GM18861 (cell line): ENCODE data around the gene ACTR8.
"Not testable (repeated sequence)": the region's sequence is repeated elsewhere in the genome, so short reads cannot be mapped to it uniquely, and the experiment has no call there.

Experiments used
- ATAC-seq: cut with Tn5 transposase; IDR thresholded peaks from one replicate; pipeline ENCODE4 v1.9.1; 2021; ENCODE audit not compliant: unreplicated experiment

The ACTR8 gene, protein sequence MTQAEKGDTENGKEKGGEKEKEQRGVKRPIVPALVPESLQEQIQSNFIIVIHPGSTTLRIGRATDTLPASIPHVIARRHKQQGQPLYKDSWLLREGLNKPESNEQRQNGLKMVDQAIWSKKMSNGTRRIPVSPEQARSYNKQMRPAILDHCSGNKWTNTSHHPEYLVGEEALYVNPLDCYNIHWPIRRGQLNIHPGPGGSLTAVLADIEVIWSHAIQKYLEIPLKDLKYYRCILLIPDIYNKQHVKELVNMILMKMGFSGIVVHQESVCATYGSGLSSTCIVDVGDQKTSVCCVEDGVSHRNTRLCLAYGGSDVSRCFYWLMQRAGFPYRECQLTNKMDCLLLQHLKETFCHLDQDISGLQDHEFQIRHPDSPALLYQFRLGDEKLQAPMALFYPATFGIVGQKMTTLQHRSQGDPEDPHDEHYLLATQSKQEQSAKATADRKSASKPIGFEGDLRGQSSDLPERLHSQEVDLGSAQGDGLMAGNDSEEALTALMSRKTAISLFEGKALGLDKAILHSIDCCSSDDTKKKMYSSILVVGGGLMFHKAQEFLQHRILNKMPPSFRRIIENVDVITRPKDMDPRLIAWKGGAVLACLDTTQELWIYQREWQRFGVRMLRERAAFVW

DNA sequence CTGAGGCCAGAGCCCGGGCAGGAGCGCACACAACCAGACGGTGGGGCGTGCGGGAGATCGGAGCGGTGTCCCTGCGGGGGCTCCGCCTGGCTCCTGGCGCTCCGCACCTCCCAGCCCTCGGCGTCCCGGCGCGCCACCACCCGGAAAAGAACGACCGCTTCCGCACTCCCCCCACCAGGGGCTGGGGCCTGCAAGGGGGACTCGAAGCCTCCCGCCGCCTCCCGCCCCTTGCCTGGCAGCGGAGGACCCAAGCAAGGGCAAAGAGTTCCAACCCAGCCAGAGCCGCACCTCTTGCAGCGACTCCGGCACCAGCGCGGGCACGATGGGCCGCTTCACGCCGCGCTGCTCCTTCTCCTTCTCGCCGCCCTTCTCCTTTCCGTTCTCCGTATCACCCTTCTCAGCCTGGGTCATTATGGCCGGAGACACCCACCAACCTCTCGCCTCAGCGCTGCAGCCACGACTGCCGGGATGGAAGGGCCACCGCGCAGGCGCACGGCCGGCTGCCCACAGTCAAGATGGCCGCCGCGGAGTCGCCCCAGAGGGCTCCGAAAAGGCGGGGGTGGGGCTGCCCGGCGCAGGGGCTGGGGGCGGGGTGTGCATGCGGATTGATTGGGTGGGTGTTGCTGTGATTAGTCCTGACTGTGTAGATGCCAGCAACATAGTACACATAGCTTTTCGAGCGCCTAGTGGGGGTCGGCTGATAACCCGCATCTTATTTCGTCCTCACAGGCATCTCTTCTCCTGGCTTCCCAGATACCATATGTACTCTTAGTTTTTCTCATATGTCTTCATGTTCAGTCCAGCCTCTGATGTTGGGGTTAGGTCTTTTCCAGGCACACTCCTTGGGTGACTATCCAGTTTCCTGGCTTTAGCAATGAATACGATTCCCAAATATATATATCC, at the start of gene ACTR8:
ACTR8 (minus strand) TSS at position 462 of the 903 bp plus-strand sequence; CDS start at position 411, 51 bp downstream.
- peak; percentile 68 for ATAC-seq

DNA sequence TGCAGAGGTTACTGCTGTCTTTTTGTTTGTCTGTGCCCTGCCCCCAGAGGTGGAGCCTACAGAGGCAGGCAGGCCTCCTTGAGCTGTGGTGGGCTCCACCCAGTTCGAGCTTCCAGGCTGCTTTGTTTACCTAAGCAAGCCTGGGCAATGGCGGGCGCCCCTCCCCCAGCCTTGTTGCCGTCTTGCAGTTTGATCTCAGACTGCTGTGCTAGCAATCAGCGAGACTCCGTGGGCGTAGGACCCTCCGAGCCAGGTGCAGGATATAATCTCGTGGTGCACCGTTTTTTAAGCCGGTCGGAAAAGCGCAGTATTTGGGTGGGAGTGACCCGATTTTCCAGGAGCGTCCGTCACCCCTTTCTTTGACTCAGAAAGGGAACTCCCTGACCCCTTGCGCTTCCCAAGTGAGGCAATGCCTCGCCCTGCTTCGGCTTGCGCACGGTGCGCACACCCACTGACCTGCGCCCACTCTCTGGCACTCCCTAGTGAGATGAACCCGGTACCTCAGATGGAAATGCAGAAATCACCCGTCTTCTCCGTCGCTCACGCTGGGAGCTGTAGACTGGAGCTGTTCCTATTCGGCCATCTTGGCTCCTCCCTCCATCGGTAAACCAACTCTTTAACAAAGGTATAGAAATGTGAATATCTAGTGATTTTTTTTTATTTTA, 45.4 kb upstream of the ACTR8 start:
- ATAC-seq: not testable (repeated sequence)

DNA sequence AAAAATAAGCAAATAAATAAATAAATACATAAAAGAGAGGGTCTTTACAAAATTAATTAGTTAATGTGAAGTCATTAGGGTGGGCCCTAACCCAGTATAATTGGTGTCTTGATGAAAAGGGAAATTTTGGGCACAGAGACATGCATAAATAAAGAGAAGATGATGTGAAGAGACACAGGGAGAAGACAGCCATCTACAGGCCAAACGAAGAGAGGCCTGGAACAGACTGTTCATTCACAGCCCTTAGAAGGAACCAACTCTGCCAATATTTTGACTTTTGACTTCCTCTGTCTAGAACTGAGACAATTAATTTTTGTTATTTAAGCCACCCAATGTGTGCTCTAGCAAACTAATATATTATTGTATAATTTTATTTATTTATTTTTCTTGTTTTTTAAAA, 39.3 kb upstream of the ACTR8 start:
- ATAC-seq: no peak

- ATAC-seq: no peak
These were observed 37.8 kb upstream of the ACTR8 start for GRCh38 chr3:53919741-53920140.

GRCh38 chr3:53913401-53913800, 31.4 kb upstream of the ACTR8 start:
- no peak for ATAC-seq

DNA sequence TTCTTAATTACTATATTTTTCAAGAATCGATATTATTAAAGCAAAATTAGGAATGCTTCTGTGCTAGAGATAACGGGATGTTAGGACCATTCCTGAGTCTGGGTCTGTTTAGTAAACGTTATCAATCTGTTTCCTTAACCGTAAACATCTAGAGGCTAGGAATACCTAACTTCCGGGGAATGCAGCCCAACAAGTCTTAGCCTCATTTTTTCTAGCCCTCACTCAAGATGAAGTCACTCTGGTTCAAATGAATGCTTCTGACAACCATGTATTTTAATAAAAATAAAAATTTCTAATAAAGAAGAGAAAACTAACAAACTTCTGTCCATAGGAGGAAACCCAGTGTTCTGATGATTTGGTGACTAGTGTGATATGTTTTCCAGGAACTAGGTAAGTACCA, 20.8 kb upstream of the ACTR8 start:
- ATAC-seq: no peak

DNA sequence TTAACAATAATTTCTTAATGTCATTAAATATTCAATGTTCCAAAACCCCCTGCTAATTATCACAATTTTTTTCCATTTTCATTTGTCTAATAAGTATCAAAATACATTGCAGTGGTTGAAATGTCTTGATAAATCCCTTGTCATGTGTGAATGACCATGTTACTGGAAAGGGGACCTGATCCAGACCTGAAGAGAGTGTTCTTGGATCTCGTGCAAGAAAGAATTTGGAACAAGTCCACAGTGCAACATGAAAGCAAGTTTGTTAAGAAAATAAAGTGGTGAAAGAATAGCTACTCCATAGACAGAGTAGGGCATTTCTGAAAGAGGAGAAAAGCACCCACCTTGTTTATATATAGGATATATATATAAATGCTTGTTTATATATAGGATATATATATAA, 20.1 kb upstream of the ACTR8 start:
- no peak for ATAC-seq

- ATAC-seq: no peak
These were observed 18.8 kb upstream of the ACTR8 start for GRCh38 chr3:53900666-53901331.

GRCh38 chr3:53899750-53900149, 17.8 kb upstream of the ACTR8 start:
- ATAC-seq: no peak

DNA sequence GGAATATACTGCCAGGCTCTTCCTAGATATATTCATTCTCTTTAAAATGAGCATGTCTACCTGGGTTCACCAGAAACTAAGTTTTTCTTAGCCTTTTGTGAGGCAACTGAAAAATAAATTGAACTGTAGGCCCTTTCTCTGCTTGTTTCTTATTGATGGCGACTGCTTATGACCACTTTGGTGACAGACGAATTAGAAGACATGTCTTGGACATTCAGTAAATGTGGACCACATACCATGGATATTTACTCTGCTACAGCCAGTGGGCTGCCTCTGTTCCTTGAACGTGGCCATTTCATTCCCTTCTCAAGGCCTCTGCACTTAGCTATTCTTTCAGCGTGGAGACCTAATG, 10.3 kb upstream of the ACTR8 start:
- no peak for ATAC-seq

DNA sequence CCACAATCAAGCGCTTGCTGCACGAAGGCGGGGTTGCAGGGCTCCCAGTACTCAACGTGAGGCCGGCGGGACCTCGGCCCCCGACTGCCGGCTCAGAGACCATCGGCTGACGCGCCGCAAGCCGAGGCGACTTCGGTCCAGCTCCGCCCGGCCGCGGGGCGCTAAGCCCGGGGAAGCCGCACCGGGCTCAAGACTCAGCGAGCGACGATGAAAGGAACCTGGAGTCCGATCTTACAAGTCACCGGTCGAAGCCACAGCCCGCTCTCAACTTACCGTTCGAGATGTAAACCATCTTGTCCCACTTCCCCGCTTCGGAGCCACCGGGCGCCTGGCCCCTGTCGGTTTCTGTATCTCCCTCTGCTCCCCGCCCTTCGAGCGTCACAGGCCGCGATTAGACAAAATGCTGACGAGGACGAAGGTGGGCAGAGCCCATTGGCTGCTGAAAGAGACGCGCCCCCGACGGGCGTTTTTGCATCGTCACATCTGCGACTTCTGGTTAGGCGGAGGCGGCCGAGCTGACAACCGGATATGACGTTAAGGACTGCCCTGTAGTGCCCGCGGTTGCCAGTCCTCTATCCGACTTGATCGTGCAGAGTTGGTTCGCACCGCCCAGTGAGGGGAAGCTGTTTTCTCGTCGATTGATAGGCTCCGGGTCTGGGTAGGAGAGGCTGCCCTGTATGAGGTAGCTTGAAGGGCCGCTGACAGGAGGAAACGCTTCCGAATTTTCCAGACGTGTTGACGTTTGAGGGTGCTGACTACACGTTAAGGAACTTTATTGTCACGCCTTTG, 9.7 kb upstream of the ACTR8 start, which contains the start of gene SELENOK:
SELENOK (minus strand) TSS at position 363 of the 789 bp plus-strand sequence.
- ATAC-seq: peak; percentile 92

GRCh38 chr3:53890726-53891475, 8.9 kb upstream of the ACTR8 start:
- ATAC-seq: no peak

DNA sequence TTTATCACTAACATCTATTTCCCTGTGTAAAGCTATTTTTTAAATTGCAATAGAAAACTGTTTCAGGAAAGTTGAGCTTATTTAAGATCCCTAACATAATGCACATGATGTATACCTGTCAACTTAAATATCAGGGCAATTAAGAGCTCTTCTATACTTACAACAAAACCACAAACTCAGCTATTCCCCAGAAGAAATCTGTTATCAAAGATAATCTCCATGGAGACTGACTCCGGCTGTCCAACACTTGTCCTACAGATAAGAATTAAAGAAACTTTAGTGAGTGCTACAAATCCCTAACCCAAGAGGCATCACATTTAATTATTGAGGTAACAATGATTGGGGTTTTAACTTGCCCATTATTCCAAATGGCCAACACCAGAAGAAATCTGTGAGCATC, 6.3 kb upstream of the ACTR8 start:
- ATAC-seq: no peak

DNA sequence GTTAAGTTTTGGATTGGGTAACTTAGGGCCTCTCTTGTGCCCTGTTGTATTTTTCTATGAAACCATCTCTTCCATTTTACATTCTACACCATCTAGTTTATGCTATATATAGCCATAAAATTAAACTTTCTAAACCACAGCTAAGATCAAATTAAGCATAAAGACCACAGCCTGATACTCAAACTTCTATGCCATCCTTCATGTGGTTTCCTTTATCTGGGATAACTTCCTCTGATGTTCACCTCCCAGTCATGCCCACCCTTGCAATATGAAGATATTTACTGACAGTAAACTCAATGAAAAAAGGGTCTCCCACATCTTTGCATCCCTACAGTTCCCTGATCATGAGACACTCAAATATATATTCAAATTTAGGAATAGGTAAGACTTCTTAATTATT, 5.5 kb upstream of the ACTR8 start:
- ATAC-seq: no peak

DNA sequence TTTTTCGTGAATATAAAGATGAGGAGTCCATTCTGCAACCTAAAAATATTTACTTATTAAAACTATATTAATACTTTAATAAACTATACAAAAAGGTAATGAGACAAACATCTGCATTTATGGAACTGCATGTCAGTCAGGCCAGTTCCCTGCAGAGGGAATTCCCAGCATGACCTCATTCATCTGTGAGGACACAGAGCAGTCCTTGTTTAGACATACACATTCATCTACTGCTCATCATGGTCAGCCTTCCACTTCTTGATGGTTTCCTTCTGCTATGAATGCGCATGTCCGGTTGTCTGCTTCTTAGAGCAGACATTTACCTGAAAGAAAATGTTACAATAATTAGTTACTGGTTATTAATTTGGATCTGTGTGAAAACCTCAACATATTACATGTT, 3.3 kb upstream of the ACTR8 start:
- ATAC-seq: no peak

- ATAC-seq: no peak
These were observed 2.7 kb upstream of the ACTR8 start for GRCh38 chr3:53884623-53885022.

- no peak for ATAC-seq
These were observed 1.1 kb upstream of the ACTR8 start for GRCh38 chr3:53883008-53883407.

- ATAC-seq: no peak
These were observed 1.3 kb downstream of the ACTR8 start for GRCh38 chr3:53880396-53881345.
